Measurements from ENCODE around the gene ATP6V0A4. TPM values are rescaled to one million over a fixed set of nuclear protein-coding genes. Genes with fewer than 3 reads are reported as not detected.
A peak's percentile ranks its signal among the peaks of the same experiment; 100 is the strongest.

The ATP6V0A4 gene
- total and polyA plus RNA-seq, 2 experiments from 2014 or later: 0.43 TPM

- Histone ChIP-seq H3K27ac (no peak overlapping the region), H3K9ac (no peak overlapping the region), H3K9me2 (ENCODE audit: insufficient read depth) (no peaks in the 10 kb centered on the region), H3K4me3 (no peak overlapping the region), H2AFZ (no peak overlapping the region), H3K4me2 (ENCODE audit: unreplicated experiment) (no peak overlapping the region), H3K9me3 (ENCODE audit: low read depth) (no peaks in the 10 kb centered on the region), H3K27me3 (replicated peaks; ENCODE audit: insufficient read depth) (peaks cover 11% of the 10 kb centered on the region), H4K20me1 (ENCODE audit: insufficient read depth) (no peaks in the 10 kb centered on the region), H3K36me3 (ENCODE audit: low read depth) (no peaks in the 10 kb centered on the region), H3K4me1 (ENCODE audit: insufficient read depth) (no peaks in the 10 kb centered on the region), H3K79me2 (ENCODE audit: insufficient read depth) (no peaks in the 10 kb centered on the region), H3F3A (ENCODE audit: insufficient read depth) (no peaks in the 10 kb centered on the region)
- in situ Hi-C loops (cut with MboI): no loop called here
- DNase-seq: no peak
- 13 to 31% methylated on average over 2 of the region's 2 CpGs for WGBS, 2 experiments (ENCODE audit: low coverage in 1 of 2, low lambda C conversion rate in 2 of 2, missing lambda C conversion rate in 2 of 2)
- no peak for TF ChIP-seq EZH2 (IDR thresholded peaks at IDR 0.05; ENCODE audit: insufficient read depth, poor library complexity, severe bottlenecking)
- TF ChIP-seq EZH2phosphoT487 (IDR thresholded peaks at IDR 0.05; ENCODE audit: insufficient read depth, low read depth): no peak
Observed at GRCh38 chr7:138768241-138768640, 29.8 kb downstream of the ATP6V0A4 start.

GRCh38 chr7:138756591-138757242, 41.3 kb downstream of the ATP6V0A4 start:
- Histone ChIP-seq H3F3A (ENCODE audit: insufficient read depth) (no peaks in the 10 kb centered on the region), H3K27me3 (replicated peaks; ENCODE audit: insufficient read depth) (peaks cover 7% of the 10 kb centered on the region; the same call in 1 of the 2 replicates), H3K27ac (no peak overlapping the region), H3K9me2 (ENCODE audit: insufficient read depth) (no peaks in the 10 kb centered on the region), H3K9ac (no peak overlapping the region), H3K4me3 (no peak overlapping the region), H3K4me1 (ENCODE audit: insufficient read depth) (no peaks in the 10 kb centered on the region), H3K4me2 (ENCODE audit: unreplicated experiment) (no peak overlapping the region), H4K20me1 (ENCODE audit: insufficient read depth) (no peaks in the 10 kb centered on the region), H3K36me3 (ENCODE audit: low read depth) (no peaks in the 10 kb centered on the region), H3K79me2 (ENCODE audit: insufficient read depth) (no peaks in the 10 kb centered on the region), H2AFZ (no peak overlapping the region), H3K9me3 (ENCODE audit: low read depth) (no peaks in the 10 kb centered on the region)
- TF ChIP-seq EZH2phosphoT487 (IDR thresholded peaks at IDR 0.05; ENCODE audit: insufficient read depth, low read depth): no peak
- no peak for TF ChIP-seq EZH2 (IDR thresholded peaks at IDR 0.05; ENCODE audit: insufficient read depth, poor library complexity, severe bottlenecking)
- WGBS, 2 experiments (ENCODE audit: low coverage in 1 of 2, low lambda C conversion rate in 2 of 2, missing lambda C conversion rate in 2 of 2): 32 to 34% methylated on average over 4 of the region's 4 CpGs
- peak; percentile 14 for DNase-seq
- in situ Hi-C loops (cut with MboI): no loop called here

GRCh38 chr7:138755842-138756590, 42.0 kb downstream of the ATP6V0A4 start:
- Histone ChIP-seq H3K4me3 (no peak overlapping the region), H3K27ac (no peak overlapping the region), H3K79me2 (ENCODE audit: insufficient read depth) (no peaks in the 10 kb centered on the region), H3K9ac (no peak overlapping the region), H4K20me1 (ENCODE audit: insufficient read depth) (no peaks in the 10 kb centered on the region), H3K4me2 (ENCODE audit: unreplicated experiment) (no peak overlapping the region), H3K9me3 (ENCODE audit: low read depth) (no peaks in the 10 kb centered on the region), H2AFZ (no peak overlapping the region), H3K4me1 (ENCODE audit: insufficient read depth) (no peaks in the 10 kb centered on the region), H3F3A (ENCODE audit: insufficient read depth) (no peaks in the 10 kb centered on the region), H3K36me3 (ENCODE audit: low read depth) (no peaks in the 10 kb centered on the region), H3K9me2 (ENCODE audit: insufficient read depth) (no peaks in the 10 kb centered on the region), H3K27me3 (replicated peaks; ENCODE audit: insufficient read depth) (peaks cover 7% of the 10 kb centered on the region; the same call in 1 of the 2 replicates)
- DNase-seq: peak; percentile 13
- WGBS, 2 experiments (ENCODE audit: low coverage in 1 of 2, low lambda C conversion rate in 2 of 2, missing lambda C conversion rate in 2 of 2): 25 to 28% methylated on average over 4 of the region's 4 CpGs
- TF ChIP-seq EZH2phosphoT487 (IDR thresholded peaks at IDR 0.05; ENCODE audit: insufficient read depth, low read depth) (no peak), EZH2 (IDR thresholded peaks at IDR 0.05; ENCODE audit: insufficient read depth, poor library complexity, severe bottlenecking) (no peak)
- in situ Hi-C loops (cut with MboI): no loop called here

- Histone ChIP-seq H3K36me3 (ENCODE audit: low read depth) (no peaks in the 10 kb centered on the region), H3K27me3 (replicated peaks; ENCODE audit: insufficient read depth) (peaks cover 13% of the 10 kb centered on the region; the same call in 1 of the 2 replicates), H3K9me3 (ENCODE audit: low read depth) (no peaks in the 10 kb centered on the region), H3K4me3 (no peak overlapping the region), H3K9me2 (ENCODE audit: insufficient read depth) (no peaks in the 10 kb centered on the region), H3K4me1 (ENCODE audit: insufficient read depth) (no peaks in the 10 kb centered on the region), H2AFZ (no peak overlapping the region), H4K20me1 (ENCODE audit: insufficient read depth) (no peaks in the 10 kb centered on the region), H3K79me2 (ENCODE audit: insufficient read depth) (no peaks in the 10 kb centered on the region), H3F3A (ENCODE audit: insufficient read depth) (no peaks in the 10 kb centered on the region), H3K9ac (no peak overlapping the region), H3K4me2 (ENCODE audit: unreplicated experiment) (no peak overlapping the region), H3K27ac (no peak overlapping the region)
- in situ Hi-C loops (cut with MboI): no loop called here
- no peak for TF ChIP-seq EZH2 (IDR thresholded peaks at IDR 0.05; ENCODE audit: insufficient read depth, poor library complexity, severe bottlenecking)
- TF ChIP-seq EZH2phosphoT487 (IDR thresholded peaks at IDR 0.05; ENCODE audit: insufficient read depth, low read depth): no peak
- 44 to 45% methylated on average over 10 of the region's 10 CpGs for whole genome bisulfite sequencing, 2 experiments (ENCODE audit: low coverage in 1 of 2, low lambda C conversion rate in 2 of 2, missing lambda C conversion rate in 2 of 2)
- no peak for DNase-seq
Observed at GRCh38 chr7:138755331-138755747, 42.7 kb downstream of the ATP6V0A4 start.

All from GM23248 (cell line).